Left lung (tissue), 10 donors: ENCODE measurements around the gene MYL9. TPM values are rescaled to one million over a fixed set of nuclear protein-coding genes. Genes with fewer than 3 reads are reported as not detected.

ENCODE experiments used
- ATAC-seq: fragments of 200-7000 bp; cut with Tn5 transposase; one replicate; pipeline ENCODE4 v1.9.1; 2020; ENCODE audit warnings: moderate library complexity
- DNase-seq, 4 donors: peaks; one replicate each; pipeline ENCODE4 v3.0.0-alpha.2; 2013 to 2020
- H3K27ac ChIP-seq, 2 donors: fragments of 200-600 bp; sonication (generic) in 1 of 2; one replicate each; pipeline versions ENCODE4 v1.5.0 to v1.8.0; 2020 to 2021
- H3K27me3 ChIP-seq, 2 donors: fragments of 200-600 bp; sonication (generic) in 1 of 2; one replicate each; pipeline versions ENCODE4 v1.5.0 to v1.8.0; 2020 to 2021
- H3K36me3 ChIP-seq, 2 donors: fragments of 200-600 bp; sonication (generic) in 1 of 2; one replicate each; pipeline versions ENCODE4 v1.5.0 to v1.8.0; 2020 to 2021
- H3K4me1 ChIP-seq, 2 donors: fragments of 200-600 bp; one replicate each; pipeline ENCODE4 v1.8.0; 2021
- H3K4me3 ChIP-seq, 2 donors: fragments of 200-600 bp; sonication (generic) in 1 of 2; one replicate each; pipeline versions ENCODE4 v1.5.0 to v1.8.0; 2020 to 2021; ENCODE audit warnings: mild to moderate bottlenecking in 1 of 2
- H3K9me3 ChIP-seq, 2 donors: fragments of 200-600 bp; sonication (generic) in 1 of 2; one replicate each; pipeline versions ENCODE4 v1.5.0 to v1.8.0; 2020 to 2021
- intact Hi-C, 2 donors: fragments of 100-400 bp; cut with DNase I; formaldehyde crosslinking; loops; one replicate each; pipeline versions ENCODE4 v1.11.2 to v1.14.2; 2022
- polyA plus RNA-seq, 6 donors: library from polyadenylated mRNA; unstranded; fragments of 120-200 nt; gene quantifications; one replicate each; pipeline ENCODE4 v1.2.1, GENCODE V29; 2013; ENCODE audit not compliant: insufficient read length in 6 of 6
- total RNA-seq, 2 donors: library from RNA; stranded (reverse); fragmentation: NEBNext Ultra II Directional; extraction: Animal tissue kit (Norgen Biotek cat#: 25700); gene quantifications; one replicate each; pipeline ENCODE4 v1.2.1, GENCODE V29; 2021
- TF ChIP-seq, protein P1 (sequence below), 2 donors: fragments of 200-600 bp; sonication (generic) in 1 of 2; IDR thresholded peaks; one replicate each; pipeline versions ENCODE4 v1.5.0 to v1.8.0; 2021; ENCODE audit warnings: antibody characterized with exemption in 2 of 2
- donor health status: DM: no; HTN: yes; CAD: no.
- donor health status: DM: no; HTN: no; CAD: no.

Gene MYL9
- total and polyA plus RNA-seq, 8 donors, result 198 to 348 (median 278) TPM

DNA sequence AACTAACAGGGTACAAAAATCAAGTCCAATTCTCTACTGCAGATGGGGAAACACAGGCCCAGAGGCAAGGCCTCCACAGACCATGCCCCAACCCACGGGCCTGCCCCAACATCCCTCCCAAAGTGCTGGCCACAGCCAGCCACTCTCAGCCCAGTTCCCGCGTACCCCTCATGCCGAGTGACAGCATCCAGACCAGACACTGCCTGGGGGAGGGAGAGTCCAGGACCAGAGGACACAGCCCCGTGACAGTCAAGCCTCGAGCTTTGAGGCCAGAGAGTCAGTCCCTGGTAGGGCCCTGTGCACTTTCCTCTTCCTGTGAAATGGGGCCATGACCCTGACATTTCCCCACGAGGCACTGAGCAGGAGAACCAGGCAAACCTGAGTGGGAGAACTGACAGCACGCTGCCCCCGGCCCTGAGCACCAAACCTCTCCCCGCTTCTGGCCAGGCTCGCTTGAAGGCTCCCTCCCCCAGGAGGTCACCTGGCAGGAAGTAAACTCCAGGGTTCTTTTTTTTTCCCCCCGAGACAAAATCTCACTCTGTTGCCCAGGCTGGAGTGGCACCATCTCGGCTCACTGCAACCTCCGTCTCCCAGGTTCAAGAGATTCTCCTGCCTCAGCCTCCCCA, 4.9 kb downstream of the MYL9 start:
- TF ChIP-seq, protein P1, sequence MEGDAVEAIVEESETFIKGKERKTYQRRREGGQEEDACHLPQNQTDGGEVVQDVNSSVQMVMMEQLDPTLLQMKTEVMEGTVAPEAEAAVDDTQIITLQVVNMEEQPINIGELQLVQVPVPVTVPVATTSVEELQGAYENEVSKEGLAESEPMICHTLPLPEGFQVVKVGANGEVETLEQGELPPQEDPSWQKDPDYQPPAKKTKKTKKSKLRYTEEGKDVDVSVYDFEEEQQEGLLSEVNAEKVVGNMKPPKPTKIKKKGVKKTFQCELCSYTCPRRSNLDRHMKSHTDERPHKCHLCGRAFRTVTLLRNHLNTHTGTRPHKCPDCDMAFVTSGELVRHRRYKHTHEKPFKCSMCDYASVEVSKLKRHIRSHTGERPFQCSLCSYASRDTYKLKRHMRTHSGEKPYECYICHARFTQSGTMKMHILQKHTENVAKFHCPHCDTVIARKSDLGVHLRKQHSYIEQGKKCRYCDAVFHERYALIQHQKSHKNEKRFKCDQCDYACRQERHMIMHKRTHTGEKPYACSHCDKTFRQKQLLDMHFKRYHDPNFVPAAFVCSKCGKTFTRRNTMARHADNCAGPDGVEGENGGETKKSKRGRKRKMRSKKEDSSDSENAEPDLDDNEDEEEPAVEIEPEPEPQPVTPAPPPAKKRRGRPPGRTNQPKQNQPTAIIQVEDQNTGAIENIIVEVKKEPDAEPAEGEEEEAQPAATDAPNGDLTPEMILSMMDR (IDR thresholded peaks at IDR 0.05), result no peak
- no peak for ATAC-seq
- peaks cover 0 to under 1% of the 10 kb centered on the region in 2 donors for H3K27me3 ChIP-seq
- H3K4me3 ChIP-seq, result no peak overlapping the region
- intact Hi-C loops, result no loop called here
- no peak for DNase-seq
- H3K36me3 ChIP-seq, result peaks cover 0 to 49% of the 10 kb centered on the region in 2 donors
- H3K4me1 ChIP-seq, result peaks cover 27 to 31% of the 10 kb centered on the region in 2 donors
- H3K9me3 ChIP-seq, result no peaks in the 10 kb centered on the region
- H3K27ac ChIP-seq, result no peak overlapping the region

DNA sequence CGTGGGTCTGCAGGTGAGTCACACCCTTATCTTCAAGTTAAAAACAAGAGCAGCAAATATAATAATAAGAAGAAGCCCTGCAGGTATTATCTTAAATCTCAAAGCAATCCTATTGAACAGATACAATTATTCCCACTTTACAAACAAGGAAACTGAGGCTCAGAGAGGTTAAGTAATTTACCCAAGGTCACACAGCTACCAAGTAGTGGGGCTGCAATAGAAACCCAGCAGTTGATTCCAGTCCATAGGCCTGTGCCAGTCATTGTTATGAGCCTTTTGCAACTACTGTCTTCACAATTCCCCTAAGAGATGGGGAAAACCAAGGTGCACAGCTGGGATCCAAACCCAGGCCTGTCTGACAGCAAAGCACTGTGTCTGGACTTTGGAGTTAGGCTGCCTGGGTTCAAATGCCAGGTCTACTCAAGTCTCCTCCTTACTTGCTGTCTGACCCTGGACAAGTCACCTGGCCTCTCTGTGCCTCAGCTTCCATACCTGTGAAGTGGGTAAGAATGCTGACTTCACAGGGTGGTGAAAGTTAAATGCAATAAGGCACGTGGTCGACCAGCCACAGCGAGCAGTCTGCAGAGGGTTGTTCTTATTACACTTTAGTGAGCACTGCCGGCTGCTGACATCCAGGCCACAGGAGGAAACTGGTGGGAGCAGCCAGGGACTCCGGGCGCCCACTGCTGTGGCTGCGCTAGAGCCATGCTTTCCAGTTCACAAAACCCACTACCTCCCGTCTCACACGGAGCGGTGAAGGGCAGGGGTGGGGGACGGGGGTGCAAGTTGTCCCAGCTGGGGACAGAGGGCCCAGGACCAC, 6.1 kb downstream of the MYL9 start:
- Histone ChIP-seq H3K36me3 (peaks cover 0 to 49% of the 10 kb centered on the region in 2 donors), H3K27ac (no peak overlapping the region), H3K4me1 (peaks cover 22 to 23% of the 10 kb centered on the region in 2 donors), H3K4me3 (no peak overlapping the region), H3K27me3 (no peaks in the 10 kb centered on the region), H3K9me3 (no peaks in the 10 kb centered on the region)
- TF ChIP-seq, protein P1 (IDR thresholded peaks at IDR 0.05), result no peak
- ATAC-seq, result no peak
- DNase-seq, result no peak
- intact Hi-C loops, result no loop called here

DNA sequence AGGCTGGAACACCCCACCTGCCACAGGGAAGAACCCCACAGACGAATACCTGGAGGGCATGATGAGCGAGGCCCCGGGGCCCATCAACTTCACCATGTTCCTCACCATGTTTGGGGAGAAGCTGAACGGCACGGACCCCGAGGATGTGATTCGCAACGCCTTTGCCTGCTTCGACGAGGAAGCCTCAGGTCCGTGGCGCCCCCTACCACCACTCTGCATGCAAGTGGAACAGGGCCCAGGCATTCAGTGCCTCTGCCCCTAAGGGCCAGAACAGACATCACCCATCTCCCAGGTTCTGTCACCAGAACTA, 6.6 kb downstream of the MYL9 start:
- no peak overlapping the region for H3K27ac ChIP-seq
- TF ChIP-seq, protein P1 (IDR thresholded peaks at IDR 0.05), result no peak
- peaks cover 17 to 18% of the 10 kb centered on the region in 2 donors for H3K4me1 ChIP-seq
- ATAC-seq (no peak), DNase-seq (no peak)
- H3K27me3 ChIP-seq, result no peaks in the 10 kb centered on the region
- H3K9me3 ChIP-seq, result no peaks in the 10 kb centered on the region
- H3K36me3 ChIP-seq, result peaks cover 0 to 49% of the 10 kb centered on the region in 2 donors
- H3K4me3 ChIP-seq, result no peak overlapping the region
- intact Hi-C loops, result no loop called here

DNA sequence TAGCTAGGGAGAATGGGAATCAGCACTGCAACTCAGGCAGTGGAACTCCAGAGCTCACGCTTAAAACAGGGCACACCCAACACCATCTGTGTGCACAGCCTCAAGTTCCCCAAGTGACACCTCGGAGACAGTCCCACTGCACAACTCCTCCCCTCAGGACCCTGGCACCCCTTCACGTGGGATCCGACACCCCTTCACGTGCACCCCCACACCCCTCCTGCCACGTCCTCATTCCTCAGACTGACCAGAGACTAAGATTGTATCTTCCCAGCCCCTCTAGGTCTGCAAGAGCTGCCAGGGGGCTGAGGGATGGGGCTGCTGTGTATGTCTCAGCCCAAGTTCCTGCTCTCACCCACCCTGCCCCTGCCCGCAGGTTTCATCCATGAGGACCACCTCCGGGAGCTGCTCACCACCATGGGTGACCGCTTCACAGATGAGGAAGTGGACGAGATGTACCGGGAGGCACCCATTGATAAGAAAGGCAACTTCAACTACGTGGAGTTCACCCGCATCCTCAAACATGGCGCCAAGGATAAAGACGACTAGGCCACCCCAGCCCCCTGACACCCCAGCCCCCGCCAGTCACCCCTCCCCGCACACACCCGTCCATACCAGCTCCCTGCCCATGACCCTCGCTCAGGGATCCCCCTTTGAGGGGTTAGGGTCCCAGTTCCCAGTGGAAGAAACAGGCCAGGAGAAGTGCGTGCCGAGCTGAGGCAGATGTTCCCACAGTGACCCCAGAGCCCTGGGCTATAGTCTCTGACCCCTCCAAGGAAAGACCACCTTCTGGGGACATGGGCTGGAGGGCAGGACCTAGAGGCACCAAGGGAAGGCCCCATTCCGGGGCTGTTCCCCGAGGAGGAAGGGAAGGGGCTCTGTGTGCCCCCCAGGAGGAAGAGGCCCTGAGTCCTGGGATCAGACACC, 7.6 kb downstream of the MYL9 start:
- TF ChIP-seq, protein P1 (IDR thresholded peaks at IDR 0.05), result no peak
- DNase-seq, result no peak
- H3K4me1 ChIP-seq, result peaks cover 7 to 8% of the 10 kb centered on the region in 2 donors
- H3K27ac ChIP-seq, result no peak overlapping the region
- H3K36me3 ChIP-seq, result peaks cover 0 to 49% of the 10 kb centered on the region in 2 donors
- no peaks in the 10 kb centered on the region for H3K27me3 ChIP-seq
- H3K4me3 ChIP-seq, result no peak overlapping the region
- intact Hi-C loops, result no loop called here
- no peaks in the 10 kb centered on the region for H3K9me3 ChIP-seq
- no peak for ATAC-seq

DNA sequence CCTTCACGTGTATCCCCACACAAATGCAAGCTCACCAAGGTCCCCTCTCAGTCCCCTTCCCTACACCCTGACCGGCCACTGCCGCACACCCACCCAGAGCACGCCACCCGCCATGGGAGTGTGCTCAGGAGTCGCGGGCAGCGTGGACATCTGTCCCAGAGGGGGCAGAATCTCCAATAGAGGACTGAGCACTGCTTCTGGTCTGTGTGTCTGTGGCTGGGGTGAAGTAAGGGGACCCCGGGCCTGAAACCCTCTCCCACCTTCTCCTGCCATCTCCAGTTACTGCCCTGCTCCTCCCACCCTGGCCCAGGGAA, 8.3 kb downstream of the MYL9 start:
- no peak for DNase-seq
- H3K27ac ChIP-seq, result no peak overlapping the region

More for the DNA sequence above, 8.3 kb downstream of the MYL9 start:
- Histone ChIP-seq H3K27me3 (no peaks in the 10 kb centered on the region), H3K9me3 (no peaks in the 10 kb centered on the region), H3K4me1 (peaks cover 2 to 3% of the 10 kb centered on the region in 2 donors), H3K36me3 (peaks cover 0 to 49% of the 10 kb centered on the region in 2 donors), H3K4me3 (no peak overlapping the region)
- ATAC-seq, result peak; percentile 13
- intact Hi-C loops, result no loop called here
- TF ChIP-seq, protein P1 (IDR thresholded peaks at IDR 0.05), result no peak
